ENCODE results near the gene TNFAIP8L2.
"Not testable (repeated sequence)": the region's sequence is repeated elsewhere in the genome, so short reads cannot be mapped to it uniquely, and the experiment has no call there.

GRCh38 chr1:151194894-151195594, 38.6 kb downstream of the TNFAIP8L2 start:
- TF ChIP-seq CTCF (IDR thresholded peaks at IDR 0.05 in 2 of 3, conservative IDR thresholded peaks at IDR 0.05 in 1 of 3; ENCODE audit: borderline replicate concordance in 1 of 3, insufficient read depth in 1 of 3, low read depth in 2 of 3, low read length in 2 of 3); RAD21 (IDR thresholded peaks at IDR 0.05; ENCODE audit: low read depth); SIN3A (IDR thresholded peaks at IDR 0.05; ENCODE audit: low read depth); EZH2 (IDR thresholded peaks at IDR 0.05); MAX (IDR thresholded peaks at IDR 0.05); JUND (IDR thresholded peaks at IDR 0.05); CEBPB (IDR thresholded peaks at IDR 0.05; ENCODE audit: low read depth): not testable (repeated sequence)
- TF ChIP-seq POLR2AphosphoS5 (IDR thresholded peaks at IDR 0.05; ENCODE audit: low read depth, low read length), result peak; percentile 57
- TF ChIP-seq POLR2A (IDR thresholded peaks at IDR 0.05; ENCODE audit: borderline replicate concordance, extremely low read depth, insufficient read depth, insufficient read length), result peak; percentile 20
- TF ChIP-seq, protein P1, sequence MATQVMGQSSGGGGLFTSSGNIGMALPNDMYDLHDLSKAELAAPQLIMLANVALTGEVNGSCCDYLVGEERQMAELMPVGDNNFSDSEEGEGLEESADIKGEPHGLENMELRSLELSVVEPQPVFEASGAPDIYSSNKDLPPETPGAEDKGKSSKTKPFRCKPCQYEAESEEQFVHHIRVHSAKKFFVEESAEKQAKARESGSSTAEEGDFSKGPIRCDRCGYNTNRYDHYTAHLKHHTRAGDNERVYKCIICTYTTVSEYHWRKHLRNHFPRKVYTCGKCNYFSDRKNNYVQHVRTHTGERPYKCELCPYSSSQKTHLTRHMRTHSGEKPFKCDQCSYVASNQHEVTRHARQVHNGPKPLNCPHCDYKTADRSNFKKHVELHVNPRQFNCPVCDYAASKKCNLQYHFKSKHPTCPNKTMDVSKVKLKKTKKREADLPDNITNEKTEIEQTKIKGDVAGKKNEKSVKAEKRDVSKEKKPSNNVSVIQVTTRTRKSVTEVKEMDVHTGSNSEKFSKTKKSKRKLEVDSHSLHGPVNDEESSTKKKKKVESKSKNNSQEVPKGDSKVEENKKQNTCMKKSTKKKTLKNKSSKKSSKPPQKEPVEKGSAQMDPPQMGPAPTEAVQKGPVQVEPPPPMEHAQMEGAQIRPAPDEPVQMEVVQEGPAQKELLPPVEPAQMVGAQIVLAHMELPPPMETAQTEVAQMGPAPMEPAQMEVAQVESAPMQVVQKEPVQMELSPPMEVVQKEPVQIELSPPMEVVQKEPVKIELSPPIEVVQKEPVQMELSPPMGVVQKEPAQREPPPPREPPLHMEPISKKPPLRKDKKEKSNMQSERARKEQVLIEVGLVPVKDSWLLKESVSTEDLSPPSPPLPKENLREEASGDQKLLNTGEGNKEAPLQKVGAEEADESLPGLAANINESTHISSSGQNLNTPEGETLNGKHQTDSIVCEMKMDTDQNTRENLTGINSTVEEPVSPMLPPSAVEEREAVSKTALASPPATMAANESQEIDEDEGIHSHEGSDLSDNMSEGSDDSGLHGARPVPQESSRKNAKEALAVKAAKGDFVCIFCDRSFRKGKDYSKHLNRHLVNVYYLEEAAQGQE (IDR thresholded peaks at IDR 0.05; ENCODE audit: low read depth), result not testable (repeated sequence)
